HG02870 (cell line): ENCODE results near the gene ERI2.
"Not testable (repeated sequence)": the region's sequence is repeated elsewhere in the genome, so short reads cannot be mapped to it uniquely, and the experiment has no call there.

ENCODE experiments used
- ATAC-seq: cut with Tn5 transposase; IDR thresholded peaks from one replicate; pipeline ENCODE4 v1.9.1; 2021; ENCODE audit warnings: mild to moderate bottlenecking, moderate library complexity; ENCODE audit not compliant: unreplicated experiment

ERI2 gene

GRCh38 chr16:20821682-20822081 lies 15.4 kb upstream of the ERI2 start:
- ATAC-seq: no peak

- no peak for ATAC-seq
These were observed 12.8 kb upstream of the ERI2 start for GRCh38 chr16:20818929-20819585.

GRCh38 chr16:20814784-20815183 lies 8.5 kb upstream of the ERI2 start:
- no peak for ATAC-seq

- ATAC-seq: no peak
These were observed 6.2 kb upstream of the ERI2 start for GRCh38 chr16:20812510-20812909.

GRCh38 chr16:20811889-20812439 lies 5.7 kb upstream of the ERI2 start:
- no peak for ATAC-seq

GRCh38 chr16:20807862-20808261 lies 1.6 kb upstream of the ERI2 start:
- no peak for ATAC-seq

- ATAC-seq: not testable (repeated sequence)
These were observed 546 bp downstream of the ERI2 start for GRCh38 chr16:20805684-20806167.

GRCh38 chr16:20803561-20804214 lies 2.6 kb downstream of the ERI2 start:
- no peak for ATAC-seq

- ATAC-seq: no peak
These were observed 3.1 kb downstream of the ERI2 start for GRCh38 chr16:20803192-20803560.

GRCh38 chr16:20801278-20801677 lies 5.0 kb downstream of the ERI2 start:
- no peak for ATAC-seq

- ATAC-seq: no peak
These were observed 6.7 kb downstream of the ERI2 start for GRCh38 chr16:20799599-20799998.

GRCh38 chr16:20798364-20798763 lies 7.9 kb downstream of the ERI2 start:
- ATAC-seq: no peak

GRCh38 chr16:20791923-20792612 lies 14.2 kb downstream of the ERI2 start:
- no peak for ATAC-seq

GRCh38 chr16:20789130-20789529 lies 17.1 kb downstream of the ERI2 start:
- no peak for ATAC-seq

- ATAC-seq: no peak
These were observed 22.1 kb downstream of the ERI2 start for GRCh38 chr16:20784204-20784603.

- ATAC-seq: no peak
These were observed 23.8 kb downstream of the ERI2 start for GRCh38 chr16:20782470-20782869.

- ATAC-seq: no peak
These were observed 24.6 kb downstream of the ERI2 start for GRCh38 chr16:20781697-20782096.

GRCh38 chr16:20774703-20775362 lies 31.4 kb downstream of the ERI2 start:
- no peak for ATAC-seq

- no peak for ATAC-seq
These were observed 32.6 kb downstream of the ERI2 start for GRCh38 chr16:20773679-20774078.

- no peak for ATAC-seq
These were observed 37.5 kb downstream of the ERI2 start for GRCh38 chr16:20768818-20769217.

- no peak for ATAC-seq
These were observed 38.2 kb downstream of the ERI2 start for GRCh38 chr16:20768121-20768520.
